ENCODE data around the gene DNAJB2. TPM values are rescaled to one million over a fixed set of nuclear protein-coding genes. Genes with fewer than 3 reads are reported as not detected.

Gene DNAJB2
- total and polyA plus RNA-seq, 2 of the 8 experiments (the other 6 are each of a cell fraction or from before 2014, with no cell fraction given) = 21.0 to 26.3 TPM

DNA sequence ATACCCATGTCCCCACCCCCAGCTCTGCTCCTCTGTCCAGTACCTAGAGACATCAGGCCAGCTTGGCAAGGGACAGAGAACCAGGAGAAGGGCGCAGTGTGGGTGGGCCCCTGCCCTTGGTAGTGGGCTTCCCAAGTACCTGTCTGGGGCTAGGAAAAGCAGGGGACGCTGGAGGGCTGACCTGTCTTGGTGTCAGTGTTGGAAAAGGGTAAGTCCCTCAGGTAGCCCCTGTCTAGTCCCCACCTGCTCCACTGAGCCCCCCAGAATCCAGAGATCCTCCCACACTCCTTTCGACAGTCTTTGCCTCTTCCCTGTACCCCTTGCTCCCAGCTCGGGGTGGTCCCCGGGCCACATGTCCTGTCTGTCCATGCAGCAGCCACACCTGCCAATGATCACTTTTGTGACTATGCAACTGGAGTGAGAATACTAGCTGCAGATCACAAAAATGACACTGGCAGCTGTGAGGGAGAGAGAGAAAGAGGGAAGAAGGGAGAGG is 14.6 kb downstream of the DNAJB2 start (continued):
- TF ChIP-seq, protein P1, sequence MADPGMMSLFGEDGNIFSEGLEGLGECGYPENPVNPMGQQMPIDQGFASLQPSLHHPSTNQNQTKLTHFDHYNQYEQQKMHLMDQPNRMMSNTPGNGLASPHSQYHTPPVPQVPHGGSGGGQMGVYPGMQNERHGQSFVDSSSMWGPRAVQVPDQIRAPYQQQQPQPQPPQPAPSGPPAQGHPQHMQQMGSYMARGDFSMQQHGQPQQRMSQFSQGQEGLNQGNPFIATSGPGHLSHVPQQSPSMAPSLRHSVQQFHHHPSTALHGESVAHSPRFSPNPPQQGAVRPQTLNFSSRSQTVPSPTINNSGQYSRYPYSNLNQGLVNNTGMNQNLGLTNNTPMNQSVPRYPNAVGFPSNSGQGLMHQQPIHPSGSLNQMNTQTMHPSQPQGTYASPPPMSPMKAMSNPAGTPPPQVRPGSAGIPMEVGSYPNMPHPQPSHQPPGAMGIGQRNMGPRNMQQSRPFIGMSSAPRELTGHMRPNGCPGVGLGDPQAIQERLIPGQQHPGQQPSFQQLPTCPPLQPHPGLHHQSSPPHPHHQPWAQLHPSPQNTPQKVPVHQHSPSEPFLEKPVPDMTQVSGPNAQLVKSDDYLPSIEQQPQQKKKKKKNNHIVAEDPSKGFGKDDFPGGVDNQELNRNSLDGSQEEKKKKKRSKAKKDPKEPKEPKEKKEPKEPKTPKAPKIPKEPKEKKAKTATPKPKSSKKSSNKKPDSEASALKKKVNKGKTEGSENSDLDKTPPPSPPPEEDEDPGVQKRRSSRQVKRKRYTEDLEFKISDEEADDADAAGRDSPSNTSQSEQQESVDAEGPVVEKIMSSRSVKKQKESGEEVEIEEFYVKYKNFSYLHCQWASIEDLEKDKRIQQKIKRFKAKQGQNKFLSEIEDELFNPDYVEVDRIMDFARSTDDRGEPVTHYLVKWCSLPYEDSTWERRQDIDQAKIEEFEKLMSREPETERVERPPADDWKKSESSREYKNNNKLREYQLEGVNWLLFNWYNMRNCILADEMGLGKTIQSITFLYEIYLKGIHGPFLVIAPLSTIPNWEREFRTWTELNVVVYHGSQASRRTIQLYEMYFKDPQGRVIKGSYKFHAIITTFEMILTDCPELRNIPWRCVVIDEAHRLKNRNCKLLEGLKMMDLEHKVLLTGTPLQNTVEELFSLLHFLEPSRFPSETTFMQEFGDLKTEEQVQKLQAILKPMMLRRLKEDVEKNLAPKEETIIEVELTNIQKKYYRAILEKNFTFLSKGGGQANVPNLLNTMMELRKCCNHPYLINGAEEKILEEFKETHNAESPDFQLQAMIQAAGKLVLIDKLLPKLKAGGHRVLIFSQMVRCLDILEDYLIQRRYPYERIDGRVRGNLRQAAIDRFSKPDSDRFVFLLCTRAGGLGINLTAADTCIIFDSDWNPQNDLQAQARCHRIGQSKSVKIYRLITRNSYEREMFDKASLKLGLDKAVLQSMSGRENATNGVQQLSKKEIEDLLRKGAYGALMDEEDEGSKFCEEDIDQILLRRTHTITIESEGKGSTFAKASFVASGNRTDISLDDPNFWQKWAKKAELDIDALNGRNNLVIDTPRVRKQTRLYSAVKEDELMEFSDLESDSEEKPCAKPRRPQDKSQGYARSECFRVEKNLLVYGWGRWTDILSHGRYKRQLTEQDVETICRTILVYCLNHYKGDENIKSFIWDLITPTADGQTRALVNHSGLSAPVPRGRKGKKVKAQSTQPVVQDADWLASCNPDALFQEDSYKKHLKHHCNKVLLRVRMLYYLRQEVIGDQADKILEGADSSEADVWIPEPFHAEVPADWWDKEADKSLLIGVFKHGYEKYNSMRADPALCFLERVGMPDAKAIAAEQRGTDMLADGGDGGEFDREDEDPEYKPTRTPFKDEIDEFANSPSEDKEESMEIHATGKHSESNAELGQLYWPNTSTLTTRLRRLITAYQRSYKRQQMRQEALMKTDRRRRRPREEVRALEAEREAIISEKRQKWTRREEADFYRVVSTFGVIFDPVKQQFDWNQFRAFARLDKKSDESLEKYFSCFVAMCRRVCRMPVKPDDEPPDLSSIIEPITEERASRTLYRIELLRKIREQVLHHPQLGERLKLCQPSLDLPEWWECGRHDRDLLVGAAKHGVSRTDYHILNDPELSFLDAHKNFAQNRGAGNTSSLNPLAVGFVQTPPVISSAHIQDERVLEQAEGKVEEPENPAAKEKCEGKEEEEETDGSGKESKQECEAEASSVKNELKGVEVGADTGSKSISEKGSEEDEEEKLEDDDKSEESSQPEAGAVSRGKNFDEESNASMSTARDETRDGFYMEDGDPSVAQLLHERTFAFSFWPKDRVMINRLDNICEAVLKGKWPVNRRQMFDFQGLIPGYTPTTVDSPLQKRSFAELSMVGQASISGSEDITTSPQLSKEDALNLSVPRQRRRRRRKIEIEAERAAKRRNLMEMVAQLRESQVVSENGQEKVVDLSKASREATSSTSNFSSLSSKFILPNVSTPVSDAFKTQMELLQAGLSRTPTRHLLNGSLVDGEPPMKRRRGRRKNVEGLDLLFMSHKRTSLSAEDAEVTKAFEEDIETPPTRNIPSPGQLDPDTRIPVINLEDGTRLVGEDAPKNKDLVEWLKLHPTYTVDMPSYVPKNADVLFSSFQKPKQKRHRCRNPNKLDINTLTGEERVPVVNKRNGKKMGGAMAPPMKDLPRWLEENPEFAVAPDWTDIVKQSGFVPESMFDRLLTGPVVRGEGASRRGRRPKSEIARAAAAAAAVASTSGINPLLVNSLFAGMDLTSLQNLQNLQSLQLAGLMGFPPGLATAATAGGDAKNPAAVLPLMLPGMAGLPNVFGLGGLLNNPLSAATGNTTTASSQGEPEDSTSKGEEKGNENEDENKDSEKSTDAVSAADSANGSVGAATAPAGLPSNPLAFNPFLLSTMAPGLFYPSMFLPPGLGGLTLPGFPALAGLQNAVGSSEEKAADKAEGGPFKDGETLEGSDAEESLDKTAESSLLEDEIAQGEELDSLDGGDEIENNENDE (IDR thresholded peaks at IDR 0.05; ENCODE audit: insufficient replicate concordance, low read length) = no peak
- TF ChIP-seq SAP30 (IDR thresholded peaks at IDR 0.05; ENCODE audit: insufficient read depth, insufficient replicate concordance, low read length) (no peak), SP2 (IDR thresholded peaks at IDR 0.05; ENCODE audit: low read length) (no peak)

All from H1 (cell line).